Stimulated activated CD8-positive, alpha-beta memory T cell treated with anti-CD3 and anti-CD28 coated beads, Interleukin-7, amount 100 ng/mL, for 48 hours (primary cell): ENCODE results near the gene THBD.

ENCODE experiments used
- DNase-seq, 2 donors: peaks; one replicate each; pipeline ENCODE4 v3.0.0-alpha.2; 2020; ENCODE audit warnings: low read depth in 1 of 2; ENCODE audit errors: extremely low read depth in 1 of 2

The THBD gene

DNA sequence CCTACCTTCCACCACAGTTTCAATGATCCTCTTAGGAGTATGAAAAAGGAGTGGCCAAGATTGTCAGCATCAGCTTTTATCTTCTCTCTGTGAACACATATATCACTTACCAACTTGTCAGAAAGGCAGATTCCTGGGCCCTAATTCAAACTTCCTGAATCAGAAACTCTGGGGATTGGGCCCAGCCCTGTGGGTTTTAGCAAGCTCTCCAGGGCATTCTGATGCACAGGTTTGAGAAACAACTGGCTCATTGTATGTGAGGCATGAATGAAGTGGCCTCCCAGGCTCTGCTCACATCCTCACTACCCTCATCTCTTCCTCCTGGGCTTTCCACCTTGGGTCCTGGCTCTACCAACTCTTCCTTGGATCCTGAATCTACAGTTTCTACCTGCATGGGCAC is 13.2 kb upstream of the THBD start:
- no peak for DNase-seq

DNA sequence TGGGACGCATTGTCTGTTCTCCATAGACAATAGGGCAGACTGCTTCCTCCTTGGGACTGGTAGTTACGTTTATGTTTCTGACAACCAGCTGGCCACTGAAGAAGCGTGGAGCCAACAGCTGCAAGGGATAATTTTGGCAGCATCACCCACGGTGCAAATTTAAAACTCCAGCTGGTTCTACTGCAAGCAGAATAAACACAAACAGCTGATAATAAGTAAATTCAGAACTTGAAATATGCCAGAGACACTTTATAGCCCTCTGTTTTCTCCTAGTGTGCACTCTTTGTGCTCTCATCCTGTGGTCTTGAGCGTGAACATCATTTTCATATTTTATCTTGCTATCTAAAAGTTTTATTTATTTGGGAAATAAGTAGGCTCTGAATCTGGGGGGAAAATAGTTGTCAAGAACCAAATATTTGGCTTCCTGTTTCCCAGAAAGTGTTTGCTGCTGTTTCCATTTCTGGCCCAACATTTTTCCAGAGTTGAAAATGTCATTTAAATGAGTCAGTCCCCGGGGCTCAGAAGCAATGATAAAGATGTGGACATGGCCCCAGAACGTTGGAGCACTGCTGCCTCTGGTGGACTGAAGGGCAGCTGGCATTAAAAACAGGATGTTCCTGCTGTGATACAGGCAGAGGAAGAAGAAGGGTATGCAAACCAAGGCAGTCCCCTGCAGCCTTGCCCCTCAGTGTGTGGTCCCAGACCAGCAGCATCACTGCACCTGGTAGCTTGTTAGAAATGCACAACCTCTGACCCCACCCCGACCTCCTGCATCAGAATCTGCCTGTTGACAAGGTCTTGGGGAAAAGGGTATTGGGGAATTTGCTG is 12.5 kb upstream of the THBD start:
- DNase-seq, result no peak

DNA sequence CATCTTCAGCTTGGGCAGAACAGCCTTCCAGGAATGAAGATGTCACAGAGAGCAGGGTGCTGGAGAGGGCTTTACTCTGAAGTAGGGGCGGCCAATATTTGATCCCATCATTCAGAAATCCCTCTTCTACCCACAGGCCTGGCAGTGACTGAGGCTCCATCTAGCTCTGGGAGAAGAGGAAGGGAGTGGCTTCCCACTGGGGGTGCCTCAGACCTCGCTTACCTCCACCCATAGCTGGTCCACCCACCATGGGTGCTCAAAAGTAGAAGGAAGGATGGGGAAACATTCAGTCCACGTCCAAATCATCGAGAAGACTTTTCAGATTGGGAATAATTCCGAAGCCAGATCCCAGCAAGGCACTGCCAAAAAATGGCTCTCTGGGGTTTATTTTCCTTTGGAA is 11.8 kb upstream of the THBD start:
- DNase-seq, result no peak

DNA sequence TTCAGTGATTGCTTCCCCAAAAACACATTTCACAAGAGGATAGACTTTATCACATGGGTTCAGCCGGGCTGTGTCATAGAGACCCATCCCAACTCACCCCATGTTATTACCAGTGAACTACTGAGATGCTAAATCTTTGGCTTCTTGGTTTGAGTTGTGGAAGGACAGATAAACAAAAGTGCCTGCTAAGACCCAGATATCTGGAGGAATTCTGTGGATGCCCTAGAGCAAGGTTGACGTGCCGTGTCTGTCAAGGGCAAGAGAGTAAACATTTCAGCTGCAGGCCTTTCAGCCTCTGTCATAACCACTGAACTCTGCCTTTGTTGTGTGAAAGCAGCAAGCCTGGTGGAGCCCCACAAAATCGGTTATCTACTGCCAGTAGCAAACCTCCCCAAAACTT is 11.2 kb upstream of the THBD start:
- DNase-seq, result no peak

DNA sequence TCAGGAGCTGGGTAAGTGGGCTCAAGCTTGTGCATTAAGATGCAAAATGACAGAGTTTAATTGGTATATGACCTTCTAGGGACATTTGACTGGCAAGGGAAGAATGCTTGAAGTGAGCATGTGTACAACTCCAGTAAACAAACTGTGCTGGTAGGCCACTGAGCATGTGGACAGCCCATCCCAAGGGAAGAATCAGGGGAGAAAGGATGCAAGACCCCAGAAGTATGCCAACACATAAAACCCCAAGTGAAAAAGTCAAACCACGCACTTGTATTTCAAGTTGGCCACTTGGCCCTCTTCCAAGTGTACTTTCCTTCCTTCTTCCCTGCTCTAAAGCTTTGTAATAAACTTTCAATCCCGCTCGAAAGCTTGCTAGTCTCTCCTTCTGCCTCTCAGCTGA is 10.4 kb upstream of the THBD start:
- no peak for DNase-seq

DNA sequence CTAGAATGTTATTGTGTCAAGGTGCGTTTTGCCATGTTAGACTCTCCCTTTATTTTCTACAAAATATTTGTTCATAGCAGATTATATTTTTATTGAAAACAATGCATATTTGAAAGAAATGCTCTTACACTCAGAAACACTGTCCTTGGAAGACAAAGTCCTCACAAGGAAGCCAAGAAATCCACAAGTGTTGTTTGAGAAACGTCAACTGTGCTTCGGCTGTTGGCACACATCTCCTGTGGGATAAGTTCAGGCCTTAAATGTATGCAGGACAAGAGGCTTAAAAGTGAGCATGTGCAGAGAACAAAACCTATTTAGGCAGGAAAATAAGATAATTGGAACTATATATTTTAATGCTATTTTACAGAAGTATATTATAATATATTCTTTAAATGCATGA is 9.5 kb upstream of the THBD start:
- no peak for DNase-seq

DNA sequence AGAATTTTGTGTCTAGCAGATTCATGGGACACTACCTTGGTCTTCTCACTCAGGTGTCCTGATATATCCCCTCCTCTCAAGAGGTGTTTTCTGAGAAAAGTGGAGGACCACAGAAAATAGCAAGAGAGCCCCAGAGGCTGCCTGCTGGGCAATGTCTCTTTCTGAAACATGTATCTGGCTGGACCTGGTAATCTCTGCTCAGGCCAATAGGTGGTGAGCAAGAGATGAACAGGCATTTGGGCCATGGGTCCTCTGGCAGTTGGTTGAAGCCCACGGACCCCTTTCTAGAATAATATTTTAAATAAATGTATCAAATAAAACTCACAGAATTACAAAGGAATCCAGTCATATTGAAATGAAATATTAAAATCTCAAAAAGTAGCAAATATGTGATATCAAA is 8.8 kb upstream of the THBD start:
- DNase-seq, result no peak

DNA sequence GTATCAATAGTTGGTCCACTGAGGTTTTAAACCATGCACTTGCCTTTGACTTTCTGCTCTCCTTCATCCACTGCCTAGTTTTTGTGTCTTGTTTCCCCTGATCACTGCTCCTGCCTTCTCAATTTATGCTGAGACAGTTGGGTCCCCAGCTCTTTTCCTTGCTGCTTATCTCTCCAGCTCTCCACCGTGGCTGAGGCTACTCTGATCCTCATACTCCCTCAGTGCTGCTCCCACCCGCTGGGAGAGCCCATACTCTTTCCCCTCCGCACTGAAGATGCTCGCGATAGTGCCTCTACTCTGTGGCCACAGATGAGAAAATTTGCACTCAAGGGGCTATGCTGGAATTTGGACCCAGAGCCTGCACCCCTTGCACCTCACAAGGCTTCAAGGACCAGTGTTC is 3.4 kb upstream of the THBD start:
- no peak for DNase-seq

DNA sequence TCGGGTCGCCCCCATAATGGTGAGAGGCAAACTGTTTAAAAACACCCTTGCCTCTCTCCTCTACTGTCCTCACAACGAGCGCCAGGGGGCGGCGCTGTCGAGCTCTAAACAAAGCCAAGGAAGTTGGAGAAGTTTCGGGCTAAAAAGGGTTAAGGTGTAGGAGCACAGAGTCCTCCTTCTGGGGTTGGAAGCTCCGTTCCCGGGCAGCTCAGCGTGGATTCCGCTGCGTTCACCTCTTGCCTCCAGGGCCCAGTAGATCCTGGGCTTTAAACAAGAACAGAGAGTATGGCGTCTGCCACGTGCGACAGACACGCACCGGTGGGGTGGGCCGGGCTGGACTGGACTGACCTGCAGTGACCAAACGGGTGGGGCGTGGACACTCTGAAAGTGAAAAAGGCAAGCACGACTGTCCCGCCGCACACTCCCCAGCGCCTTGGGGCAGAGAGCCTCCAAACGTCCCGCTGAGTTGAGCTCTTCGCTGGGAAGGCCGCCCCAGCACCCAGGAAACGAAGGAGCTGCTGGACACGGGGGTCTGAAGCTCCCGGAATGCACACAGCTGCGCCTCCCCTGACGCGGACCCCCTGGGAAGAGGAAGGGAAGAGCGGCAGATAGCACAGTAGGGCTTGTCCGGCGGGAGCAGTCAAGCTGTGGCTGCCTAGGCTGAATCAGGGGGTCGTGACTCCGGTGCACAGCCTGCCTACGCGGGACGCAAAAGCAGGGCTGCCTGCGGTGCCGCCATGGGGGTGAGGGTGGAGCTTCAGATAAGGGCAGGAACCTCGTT is 1.6 kb upstream of the THBD start:
- DNase-seq, result no peak

DNA sequence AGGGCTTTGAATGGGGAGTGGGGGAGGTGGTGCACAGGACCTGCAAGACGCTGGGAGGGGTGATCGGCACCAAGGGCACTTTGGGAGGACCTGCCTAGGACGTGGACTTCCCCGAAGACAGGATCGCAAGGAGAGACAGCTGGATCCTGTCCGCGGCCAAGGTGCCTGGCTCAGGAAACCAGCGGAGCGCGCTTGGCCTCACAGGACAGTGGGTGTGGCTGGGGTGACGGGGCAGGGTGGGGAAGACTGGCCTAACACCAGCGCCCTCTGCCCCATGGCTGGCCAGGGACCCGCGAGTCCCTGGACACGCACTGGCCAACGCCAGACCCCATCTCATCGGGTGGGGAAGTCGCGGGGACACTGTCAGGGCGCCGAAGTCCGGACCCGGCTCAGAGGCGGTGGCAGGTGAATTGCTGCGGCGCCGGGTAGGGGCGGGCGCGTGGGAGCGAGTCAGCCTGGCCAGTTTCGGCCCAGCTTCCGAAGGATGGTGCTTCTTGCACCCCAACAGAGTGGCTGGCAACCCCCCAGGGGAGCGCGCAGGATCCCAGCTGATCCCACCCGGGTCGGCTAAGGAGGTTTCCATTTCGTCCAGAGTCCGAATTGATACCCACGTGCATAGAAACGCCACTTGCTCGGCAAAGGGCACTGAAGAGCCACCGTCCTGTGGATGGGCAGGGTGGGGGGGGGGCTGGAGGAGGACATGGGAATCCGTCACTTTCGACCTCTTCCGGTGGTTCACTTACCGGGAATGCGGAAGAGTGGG is 785 bp upstream of the THBD start:
- DNase-seq, result no peak

DNA sequence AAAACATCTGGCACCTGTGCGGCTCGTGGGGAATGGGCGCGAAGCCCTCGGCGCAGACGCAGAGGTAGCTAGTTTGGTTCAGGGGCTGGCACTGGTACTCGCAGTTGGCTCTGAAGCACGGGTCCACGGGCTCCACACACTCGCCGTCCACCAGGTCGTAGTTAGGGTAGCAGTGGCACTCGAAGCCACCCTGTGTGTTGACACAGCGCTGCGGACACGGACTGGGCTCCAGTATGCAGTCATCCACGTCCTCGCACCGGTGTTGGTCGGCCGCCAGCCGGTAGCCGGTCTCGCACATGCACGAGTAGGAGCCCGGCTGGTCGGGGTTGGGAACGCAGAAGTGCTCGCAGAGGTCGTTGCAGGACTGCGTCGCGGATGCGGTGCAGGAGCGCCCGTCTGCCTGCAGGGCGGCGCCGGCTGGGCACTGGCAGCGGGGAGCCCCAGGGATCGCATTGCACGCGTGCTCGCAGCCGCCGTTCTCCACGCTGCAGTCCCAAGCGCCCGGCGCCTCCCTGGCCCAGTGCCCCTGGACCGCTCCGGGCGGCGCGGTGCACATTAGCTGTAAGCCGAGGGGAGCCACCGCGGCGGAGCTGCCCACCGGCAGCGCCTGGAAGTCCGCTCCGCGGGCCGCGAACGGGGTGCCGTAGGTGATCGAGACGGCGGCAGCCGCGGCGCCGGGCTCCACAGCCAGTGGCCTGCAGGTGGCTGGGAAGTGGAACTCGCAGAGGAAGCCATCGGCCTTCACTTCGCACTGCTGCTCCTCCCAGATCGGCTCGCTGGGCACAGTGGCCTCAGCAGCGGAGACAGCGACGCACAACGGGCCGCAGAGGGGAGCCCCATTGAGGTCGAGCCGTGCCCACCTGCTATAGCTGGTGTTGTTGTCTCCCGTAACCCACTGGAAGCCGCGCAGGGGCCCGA is 930 bp downstream of the THBD start:
- no peak for DNase-seq

DNA sequence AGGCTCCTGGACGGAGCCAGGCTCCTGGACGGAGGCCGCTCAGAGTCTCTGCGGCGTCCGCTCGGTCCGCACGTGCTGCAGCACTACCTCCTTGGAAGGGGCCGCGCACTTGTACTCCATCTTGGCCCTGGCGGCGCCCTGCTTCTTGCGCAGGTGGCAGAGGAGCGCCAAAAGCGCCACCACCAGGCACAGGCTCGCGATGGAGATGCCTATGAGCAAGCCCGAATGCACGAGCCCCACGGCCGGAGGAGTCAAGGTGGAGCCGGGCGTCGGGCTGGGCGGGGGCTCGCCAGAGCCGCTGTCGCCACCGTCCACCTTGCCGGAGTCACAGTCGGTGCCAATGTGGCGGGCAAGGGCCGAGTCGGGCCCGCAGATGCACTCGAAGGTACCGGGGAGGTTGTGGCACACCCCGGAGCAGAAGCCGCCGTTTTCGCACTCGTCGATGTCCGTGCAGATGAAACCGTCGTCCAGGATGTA is 1.7 kb downstream of the THBD start:
- DNase-seq, result no peak

DNA sequence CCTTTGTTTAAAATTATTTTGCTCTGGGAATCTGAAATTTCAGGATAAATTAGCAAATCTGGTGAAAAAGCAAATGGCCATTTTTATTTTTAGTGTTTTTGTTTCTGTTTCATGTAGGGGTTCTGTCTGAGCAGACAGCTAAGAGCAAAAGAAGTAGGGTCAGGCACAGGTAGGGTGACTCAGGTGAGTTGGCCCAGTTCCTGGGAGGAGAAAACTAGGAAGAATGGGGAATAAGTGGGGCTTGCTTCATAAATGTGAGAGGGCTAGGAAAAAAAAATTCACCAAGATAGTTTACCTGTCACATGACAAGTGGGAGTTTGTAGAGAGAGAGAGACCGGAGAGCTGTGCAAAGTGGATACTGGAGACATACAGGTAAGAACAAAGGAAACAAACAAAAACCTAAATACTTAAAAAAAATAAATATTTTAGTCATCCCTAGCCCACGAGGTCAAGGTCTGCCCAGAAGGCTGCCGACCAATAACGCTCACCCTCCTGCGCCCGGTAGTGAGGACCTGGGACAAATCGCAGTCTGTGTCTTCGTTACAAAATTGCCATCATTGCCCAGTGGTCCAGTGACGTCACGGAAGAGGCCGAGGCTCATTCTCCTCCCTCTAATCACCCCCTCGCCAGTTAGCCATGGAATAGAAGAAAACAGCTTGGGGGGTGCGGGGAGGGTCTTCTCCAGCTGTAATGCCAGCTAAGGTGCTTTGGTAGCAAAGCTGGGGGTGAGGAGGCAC is 2.3 kb downstream of the THBD start:
- no peak for DNase-seq

DNA sequence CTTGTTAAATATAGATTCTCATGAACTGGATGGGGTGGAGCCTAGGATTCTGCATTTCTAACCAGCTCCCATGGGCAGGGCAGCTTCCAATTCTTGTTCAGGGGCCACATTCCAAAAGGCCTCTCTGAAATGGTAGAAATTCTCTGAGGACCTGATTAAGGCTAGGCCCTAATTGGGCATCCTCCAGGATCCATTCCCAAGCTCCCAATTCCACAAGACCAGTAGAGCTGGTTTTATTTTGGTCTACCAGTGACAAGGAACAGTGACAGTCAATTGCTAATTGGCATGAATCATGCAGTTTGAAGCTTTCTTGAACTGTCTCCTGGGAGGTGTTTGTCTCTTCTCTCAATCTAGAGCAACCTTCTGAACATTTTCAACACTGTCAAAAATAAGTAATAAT is 3.0 kb downstream of the THBD start:
- no peak for DNase-seq

DNA sequence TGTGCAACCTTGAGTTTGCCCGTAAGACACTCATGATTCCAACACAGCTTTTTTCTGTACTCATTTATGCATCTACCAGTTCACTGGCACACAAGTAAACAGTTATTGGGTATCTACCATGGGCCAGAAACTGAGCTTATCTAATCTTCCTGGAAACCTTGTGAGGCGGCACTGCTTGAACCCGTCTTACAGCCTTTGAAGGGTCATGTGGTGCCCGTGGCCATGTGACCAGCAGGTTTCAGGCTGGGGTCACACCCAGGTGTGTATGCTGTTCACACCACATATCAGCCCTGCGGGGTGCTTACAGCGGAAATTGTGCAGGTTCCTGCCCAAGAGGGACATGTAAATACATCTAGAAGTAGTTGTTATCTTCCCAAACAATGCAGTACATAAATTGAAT is 6.1 kb downstream of the THBD start:
- no peak for DNase-seq

DNA sequence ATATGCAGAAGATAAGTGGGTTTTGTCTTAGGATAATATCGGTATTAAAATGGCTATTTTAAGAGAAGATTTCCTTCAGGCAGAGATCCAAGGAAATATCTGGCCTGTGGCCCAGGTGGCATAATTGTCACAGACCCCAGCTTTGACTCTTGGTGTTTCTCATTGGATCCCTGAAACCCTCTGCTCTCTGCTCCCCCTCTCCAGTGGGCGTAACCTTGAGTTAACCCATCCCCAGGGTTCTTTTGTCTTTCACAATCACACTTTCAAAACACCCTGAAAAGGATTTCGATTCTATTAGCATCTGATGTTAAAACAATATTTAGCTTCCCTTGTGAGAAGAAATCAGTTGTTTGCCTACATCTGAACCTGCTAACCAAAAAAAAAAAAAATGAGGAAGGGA is 7.2 kb downstream of the THBD start:
- DNase-seq, result no peak

DNA sequence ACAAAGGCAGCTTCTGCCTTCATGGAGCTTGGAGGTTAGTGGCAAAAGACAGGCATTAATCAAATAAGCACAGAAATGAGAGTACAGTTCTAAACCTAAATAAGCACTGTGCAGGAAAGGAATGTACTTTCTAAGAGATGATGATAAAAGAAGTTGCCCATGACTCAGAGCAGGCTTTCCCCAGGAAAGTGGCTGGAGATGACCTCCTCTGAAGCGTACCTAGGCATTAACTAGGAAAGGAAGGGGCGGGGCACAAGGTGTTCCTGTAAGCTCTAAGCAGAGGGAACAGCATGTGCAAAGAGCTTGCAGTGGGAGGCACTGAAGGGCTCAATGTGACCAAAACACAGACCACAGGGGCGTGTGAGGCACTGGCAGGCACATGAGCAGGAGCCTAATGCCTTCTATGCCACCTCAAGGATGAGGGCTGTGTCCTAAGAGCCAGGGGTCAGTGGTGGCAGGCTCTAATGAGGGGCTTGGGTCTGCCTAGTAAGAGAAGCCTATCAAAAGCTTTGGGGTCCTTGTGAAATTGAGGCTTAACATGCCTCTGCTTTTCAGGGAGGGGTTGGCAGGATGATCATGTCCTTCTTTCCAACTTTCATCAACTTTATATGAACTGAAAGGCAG is 9.5 kb downstream of the THBD start:
- no peak for DNase-seq

DNA sequence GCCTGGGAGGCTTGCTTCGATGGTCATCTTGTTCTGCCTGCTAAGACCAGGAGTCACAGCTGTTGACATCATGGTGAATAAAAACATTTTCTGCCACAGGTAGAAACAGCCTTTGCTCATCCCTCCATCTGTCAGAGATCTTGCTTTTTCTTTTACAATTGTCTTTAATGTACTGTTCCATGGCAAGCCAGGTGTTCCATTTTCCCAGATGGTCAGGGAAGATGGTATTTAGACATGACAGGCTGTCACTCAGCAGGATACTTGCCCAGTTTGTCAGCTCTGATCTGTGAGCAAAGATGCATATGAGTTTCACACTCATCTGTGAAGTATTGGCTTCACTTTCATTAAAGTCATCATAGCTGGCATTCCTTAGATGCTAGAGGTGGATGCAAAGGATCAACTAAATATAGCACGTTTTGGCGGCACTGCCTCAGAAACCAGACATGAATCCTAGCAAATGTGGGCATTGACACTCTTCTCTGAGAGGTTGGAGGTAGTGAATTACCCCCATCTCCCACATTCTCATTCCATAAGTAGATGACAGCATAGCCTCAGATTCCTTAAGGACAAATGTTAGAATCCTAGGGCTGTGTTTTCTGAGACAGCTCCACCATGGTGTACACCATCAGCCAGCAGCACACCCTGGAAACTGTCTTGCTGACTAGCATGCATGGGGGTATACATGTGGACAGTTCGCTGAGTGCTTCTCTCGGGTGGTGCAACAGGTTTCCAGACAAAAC is 10.2 kb downstream of the THBD start:
- DNase-seq, result no peak

DNA sequence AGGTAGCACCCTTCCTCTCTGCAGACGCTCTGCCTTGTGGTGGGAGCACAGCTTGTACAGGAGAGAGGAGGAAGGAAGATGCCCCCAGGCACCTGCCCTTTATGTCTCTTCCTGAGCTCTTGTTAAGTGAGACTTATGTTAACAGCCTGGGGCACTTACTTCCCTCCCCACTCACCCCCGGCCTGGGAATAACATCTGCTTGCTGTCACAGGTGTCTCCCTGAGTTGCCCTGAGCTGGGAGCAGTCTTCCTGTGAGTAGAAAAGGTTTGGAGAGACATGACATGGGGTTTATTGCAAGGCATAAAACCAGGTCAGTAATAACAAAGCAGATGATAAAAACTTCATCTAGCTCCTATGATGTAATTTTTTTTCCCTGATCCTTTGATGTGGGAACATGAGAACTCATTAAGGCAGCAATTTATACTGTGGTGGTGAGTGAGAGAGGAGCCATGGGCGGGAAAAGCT is 12.4 kb downstream of the THBD start:
- DNase-seq, result no peak
